ENCODE data around the gene PPP2CA.
A peak's percentile ranks its signal among the peaks of the same experiment; 100 is the strongest.
"Not testable (repeated sequence)": the region's sequence is repeated elsewhere in the genome, so short reads cannot be mapped to it uniquely, and the experiment has no call there.

The PPP2CA gene

DNA sequence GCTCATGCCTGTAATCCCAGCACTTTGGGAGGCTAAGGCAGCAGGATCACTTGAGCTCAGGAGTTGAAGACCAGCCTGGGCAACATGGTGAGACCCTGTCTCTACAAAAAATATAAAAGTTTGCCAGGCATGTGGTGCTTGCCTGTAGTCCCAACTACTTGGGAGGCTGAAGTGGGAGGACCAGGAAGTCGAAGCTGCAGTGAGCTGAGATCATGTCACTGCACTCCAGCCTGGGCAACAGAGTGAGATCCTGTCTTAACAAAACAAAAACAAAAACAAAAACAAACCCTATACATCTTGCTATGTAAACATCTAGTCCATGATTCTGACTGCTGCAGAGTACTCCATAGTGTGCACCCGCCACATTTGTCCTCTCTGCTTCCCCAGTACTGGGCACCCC lies 19.8 kb upstream of the PPP2CA start:
- no peak for DNase-seq (ENCODE audit: low read depth, low spot score)

GRCh38 chr5:134245101-134245604 lies 19.3 kb upstream of the PPP2CA start:
- no peak for DNase-seq (ENCODE audit: low read depth, low spot score)

DNA sequence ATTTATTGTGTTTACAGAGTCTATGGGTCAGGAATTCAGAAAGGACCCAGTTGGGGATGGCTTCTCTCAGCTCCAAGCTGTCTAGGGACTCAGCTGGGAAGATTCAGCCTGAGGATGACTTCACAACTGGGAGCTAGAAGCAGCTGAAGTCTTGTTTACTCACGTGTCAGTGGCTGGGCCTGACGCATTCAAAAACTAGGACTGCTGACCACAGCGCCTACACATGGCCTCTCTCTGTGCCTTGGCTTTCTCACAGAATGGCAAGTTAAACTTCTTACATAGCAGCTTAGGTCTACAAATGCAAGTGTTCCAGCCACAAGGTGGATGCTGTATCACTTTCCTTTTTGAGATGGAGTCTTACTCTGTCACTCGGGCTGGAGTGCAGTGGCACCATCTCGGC lies 16.3 kb upstream of the PPP2CA start:
- DNase-seq (ENCODE audit: low read depth, low spot score): no peak

- no peak for DNase-seq (ENCODE audit: low read depth, low spot score)
These were observed 14.6 kb upstream of the PPP2CA start for GRCh38 chr5:134240421-134240962.

DNA sequence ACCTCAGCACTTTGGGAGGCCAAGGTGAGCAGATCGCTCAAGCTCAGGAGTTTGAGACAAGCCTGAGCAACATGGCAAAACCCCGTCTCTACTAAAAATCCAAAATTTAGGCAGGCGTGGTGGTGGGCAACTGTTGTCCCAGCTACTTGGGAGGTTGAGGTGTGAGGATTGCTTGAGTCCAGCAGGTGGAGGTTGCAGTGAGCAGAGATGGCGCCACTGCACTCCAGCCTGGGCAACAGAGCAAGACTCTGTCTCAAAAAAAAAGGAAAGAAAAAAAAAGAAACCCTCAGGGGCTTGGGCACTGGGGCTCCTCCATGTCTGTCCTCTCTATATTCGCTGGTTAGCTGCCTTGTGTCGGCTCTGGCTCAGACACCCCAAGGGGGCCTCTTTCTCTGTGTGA lies 10.9 kb upstream of the PPP2CA start:
- DNase-seq (ENCODE audit: low read depth, low spot score): no peak

- DNase-seq (ENCODE audit: low read depth, low spot score): no peak
These were observed 10.4 kb upstream of the PPP2CA start for GRCh38 chr5:134236318-134236717.

GRCh38 chr5:134228624-134229023 lies 2.8 kb upstream of the PPP2CA start:
- no peak for DNase-seq (ENCODE audit: low read depth, low spot score)

DNA sequence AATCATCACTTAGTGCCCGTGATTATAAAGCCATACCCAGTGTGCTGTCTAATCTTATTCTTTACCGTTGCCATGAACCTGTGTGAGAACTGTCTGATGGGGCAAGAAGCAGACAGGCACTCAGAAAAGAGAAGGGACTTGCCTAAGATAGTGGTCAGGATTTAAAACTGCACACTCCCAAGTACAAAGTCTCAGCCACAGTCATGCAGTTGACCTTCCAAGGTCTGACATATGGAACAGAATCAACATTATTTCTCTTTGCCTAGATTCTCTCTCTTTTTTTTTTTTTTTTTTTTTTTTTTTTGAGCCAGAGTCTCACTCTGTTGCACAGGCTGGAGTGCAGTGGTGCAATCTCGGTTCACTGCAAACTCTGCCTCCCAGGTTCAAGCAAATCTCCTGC lies 1.9 kb upstream of the PPP2CA start:
- no peak for DNase-seq (ENCODE audit: low read depth, low spot score)

- DNase-seq (ENCODE audit: low read depth, low spot score): no peak
These were observed 1.4 kb upstream of the PPP2CA start for GRCh38 chr5:134227259-134227658.

DNA sequence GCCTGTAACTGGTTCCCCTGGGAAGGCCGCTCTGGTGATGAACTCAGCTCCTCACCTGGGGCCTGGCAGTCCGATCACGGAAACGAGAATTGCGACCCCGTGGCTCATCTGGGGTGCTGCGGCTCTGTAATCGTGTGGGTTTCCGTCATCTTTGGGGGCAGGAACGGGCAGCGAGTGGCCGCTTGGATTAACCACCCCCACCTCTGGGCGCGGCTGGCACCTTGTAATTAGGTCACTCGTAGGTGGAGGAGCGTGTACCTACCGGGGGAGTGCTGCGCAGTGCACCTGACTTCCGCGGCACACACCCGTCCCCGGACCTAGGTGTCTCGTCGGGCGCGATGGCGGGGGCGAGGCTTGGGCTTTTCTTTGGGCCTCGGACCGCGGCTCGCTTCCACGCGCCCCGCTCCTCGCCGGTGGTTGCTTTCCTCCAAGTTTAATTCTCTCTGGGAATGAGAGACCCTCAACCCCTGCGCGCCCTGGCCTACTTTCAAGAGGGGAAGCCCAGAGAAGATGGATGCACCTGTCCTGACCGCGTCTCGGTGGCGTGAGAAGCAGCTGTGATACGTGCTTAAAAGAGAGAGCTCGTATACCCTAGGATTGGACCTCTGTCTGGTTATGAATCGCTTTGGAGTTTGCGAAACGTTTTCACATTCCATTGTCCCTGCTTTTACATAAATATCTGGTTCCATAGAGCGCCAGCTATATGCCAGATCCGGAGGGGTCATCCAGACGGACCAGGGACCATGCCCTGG lies 744 bp upstream of the PPP2CA start:
- peak; percentile 46 for DNase-seq (ENCODE audit: low read depth, low spot score)

GRCh38 chr5:134224888-134225779 lies 739 bp downstream of the PPP2CA start:
- peak; percentile 35 for DNase-seq (ENCODE audit: low read depth, low spot score)

- no peak for DNase-seq (ENCODE audit: low read depth, low spot score)
These were observed 2.2 kb downstream of the PPP2CA start for GRCh38 chr5:134223406-134224248.

- not testable (repeated sequence) for DNase-seq (ENCODE audit: low read depth, low spot score)
These were observed 4.2 kb downstream of the PPP2CA start for GRCh38 chr5:134221690-134222089.

DNA sequence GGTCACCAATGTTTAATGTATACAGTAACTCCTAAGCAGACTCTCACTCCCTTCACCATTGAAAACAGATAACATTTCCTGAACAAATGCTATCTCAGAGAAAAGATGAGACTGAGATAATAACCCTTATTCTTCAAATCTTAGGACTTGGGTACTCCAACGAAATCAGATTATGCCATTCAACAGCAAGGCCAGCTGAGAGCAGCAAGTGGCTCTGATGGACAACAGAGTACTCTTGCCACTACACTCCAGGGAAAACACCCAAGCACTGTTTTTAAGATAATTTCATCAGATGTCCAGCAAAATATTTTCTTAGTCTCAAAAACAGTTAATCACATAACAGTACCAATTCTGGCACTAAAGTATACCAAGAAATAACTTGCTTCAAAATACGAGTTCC lies 10.1 kb downstream of the PPP2CA start:
- DNase-seq (ENCODE audit: low read depth, low spot score): no peak

- not testable (repeated sequence) for DNase-seq (ENCODE audit: low read depth, low spot score)
These were observed 14.4 kb downstream of the PPP2CA start for GRCh38 chr5:134211263-134212031.

GRCh38 chr5:134209477-134210245 lies 16.2 kb downstream of the PPP2CA start:
- no peak for DNase-seq (ENCODE audit: low read depth, low spot score)

DNA sequence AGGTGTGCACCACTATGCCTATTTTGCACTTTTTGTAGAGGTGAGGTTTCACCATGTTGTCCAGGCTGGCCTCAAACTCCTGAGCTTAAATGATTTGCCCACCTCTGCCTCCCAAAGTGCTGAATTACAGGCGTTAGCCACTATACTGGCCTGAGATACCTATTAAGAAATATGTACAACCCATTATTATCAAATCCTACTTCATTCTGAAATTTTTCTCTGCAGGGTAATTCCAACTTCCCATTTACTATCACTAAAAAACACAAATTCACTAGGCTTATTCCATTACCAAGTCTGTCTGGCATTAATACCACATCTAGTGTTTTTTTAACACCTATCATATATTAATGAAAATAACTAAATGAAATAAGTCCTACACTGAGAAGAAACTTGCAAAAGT lies 18.2 kb downstream of the PPP2CA start:
- DNase-seq (ENCODE audit: low read depth, low spot score): no peak

- no peak for DNase-seq (ENCODE audit: low read depth, low spot score)
These were observed 19.2 kb downstream of the PPP2CA start for GRCh38 chr5:134206627-134207160.

GRCh38 chr5:134204575-134204974 lies 21.3 kb downstream of the PPP2CA start:
- DNase-seq (ENCODE audit: low read depth, low spot score): no peak

DNA sequence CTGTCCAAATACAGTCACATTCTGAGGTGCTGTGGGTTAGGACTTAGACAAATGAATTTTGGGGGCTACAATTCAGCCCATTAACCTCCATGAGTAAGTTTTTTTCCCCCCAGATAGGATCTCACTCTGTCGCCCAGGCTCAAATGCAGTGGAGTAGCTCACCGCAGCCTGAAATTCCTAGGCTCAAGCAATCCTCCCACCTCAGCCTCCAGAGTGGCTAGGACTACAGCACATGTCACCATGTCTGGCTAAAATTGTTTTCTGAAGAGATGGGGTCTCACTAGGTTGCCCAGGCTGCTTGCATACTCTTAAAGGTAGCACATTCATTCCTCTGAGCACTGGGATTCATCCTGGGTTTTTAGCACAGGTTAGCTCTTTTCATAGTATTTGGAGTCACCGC lies 22.2 kb downstream of the PPP2CA start:
- no peak for DNase-seq (ENCODE audit: low read depth, low spot score)

Data from activated naive CD8-positive, alpha-beta T cell treated with anti-CD3 and anti-CD28 coated beads, Interleukin-2, amount 50 U/mL, for 16 hours (primary cell).